Tibial nerve (tissue), 3 donors: ENCODE measurements around the gene ANKRD39.

ENCODE experiments used
- POLR2A ChIP-seq, 2 donors: fragments of 450-650 bp; IDR thresholded peaks; one replicate each; pipeline ENCODE4 v1.6.1; 2017; ENCODE audit warnings: antibody characterized with exemption in 2 of 2, mild to moderate bottlenecking in 2 of 2, moderate library complexity in 2 of 2
- TF ChIP-seq, protein P1 (sequence below), 5 experiments: fragments of 200-600 bp in 3 of 5; fragments of 450-650 bp in 2 of 5; sonication (generic) in 3 of 5; IDR thresholded peaks; one replicate each; pipeline ENCODE4 v1.5.1; 2016 to 2019; ENCODE audit warnings: antibody characterized with exemption in 5 of 5, mild to moderate bottlenecking in 3 of 5, moderate library complexity in 2 of 5

DNA sequence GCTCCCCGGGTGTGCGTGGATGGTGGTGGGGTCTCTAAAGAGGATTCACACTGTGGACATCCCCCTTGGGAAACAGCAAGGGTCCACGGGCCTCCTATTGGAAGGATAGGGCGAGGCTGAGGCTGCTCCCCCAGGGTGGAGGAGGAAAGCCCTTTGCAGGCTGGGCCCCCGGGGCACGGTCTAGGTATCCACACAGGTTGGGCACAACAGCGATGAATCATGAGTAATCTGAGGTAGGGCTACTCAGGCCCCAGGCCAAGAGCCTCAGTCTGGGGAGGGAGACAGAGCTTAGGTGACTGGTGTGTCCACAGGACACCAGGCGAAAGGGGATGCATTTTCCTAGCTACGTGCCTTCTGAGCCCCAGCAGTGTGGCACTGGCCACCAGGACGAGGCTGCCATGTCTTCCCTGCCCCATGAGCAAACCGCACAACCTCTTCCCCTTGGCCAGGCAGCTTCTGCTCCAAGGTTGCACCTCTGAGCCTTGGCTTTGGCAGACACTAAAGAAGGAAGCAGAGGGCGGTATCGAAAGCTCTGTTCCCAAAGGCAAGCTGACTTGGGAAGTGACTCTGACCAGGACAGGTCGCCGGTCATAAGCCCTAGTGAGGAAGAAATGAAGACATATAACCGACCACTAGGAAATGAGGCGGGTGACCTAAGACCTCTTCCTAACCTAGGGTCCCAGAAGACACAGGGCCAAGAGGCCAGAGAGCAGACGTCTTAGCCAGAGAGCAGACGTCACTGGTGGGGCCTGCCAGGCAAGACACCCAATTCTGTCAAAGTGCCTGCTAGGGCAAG is 26.7 kb upstream of the ANKRD39 start:
- TF ChIP-seq, protein P1, sequence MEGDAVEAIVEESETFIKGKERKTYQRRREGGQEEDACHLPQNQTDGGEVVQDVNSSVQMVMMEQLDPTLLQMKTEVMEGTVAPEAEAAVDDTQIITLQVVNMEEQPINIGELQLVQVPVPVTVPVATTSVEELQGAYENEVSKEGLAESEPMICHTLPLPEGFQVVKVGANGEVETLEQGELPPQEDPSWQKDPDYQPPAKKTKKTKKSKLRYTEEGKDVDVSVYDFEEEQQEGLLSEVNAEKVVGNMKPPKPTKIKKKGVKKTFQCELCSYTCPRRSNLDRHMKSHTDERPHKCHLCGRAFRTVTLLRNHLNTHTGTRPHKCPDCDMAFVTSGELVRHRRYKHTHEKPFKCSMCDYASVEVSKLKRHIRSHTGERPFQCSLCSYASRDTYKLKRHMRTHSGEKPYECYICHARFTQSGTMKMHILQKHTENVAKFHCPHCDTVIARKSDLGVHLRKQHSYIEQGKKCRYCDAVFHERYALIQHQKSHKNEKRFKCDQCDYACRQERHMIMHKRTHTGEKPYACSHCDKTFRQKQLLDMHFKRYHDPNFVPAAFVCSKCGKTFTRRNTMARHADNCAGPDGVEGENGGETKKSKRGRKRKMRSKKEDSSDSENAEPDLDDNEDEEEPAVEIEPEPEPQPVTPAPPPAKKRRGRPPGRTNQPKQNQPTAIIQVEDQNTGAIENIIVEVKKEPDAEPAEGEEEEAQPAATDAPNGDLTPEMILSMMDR (IDR thresholded peaks at IDR 0.05), result no peak
- TF ChIP-seq POLR2A (IDR thresholded peaks at IDR 0.05), result no peak
